HUES48 (cell line): ENCODE results near the gene SLC7A6.

Experiments used
- H3K27ac ChIP-seq: one replicate; pipeline ENCODE4 v1.7.0; 2013; ENCODE audit warnings: low read depth, low read length, inconsistent platforms
- H3K27me3 ChIP-seq: 2 replicates; pipeline ENCODE4 v1.6.1; 2013; ENCODE audit warnings: mild to moderate bottlenecking, low read length; ENCODE audit not compliant: control insufficient read depth, insufficient read depth
- H3K36me3 ChIP-seq: 2 replicates; pipeline ENCODE4 v1.6.1; 2013; ENCODE audit warnings: low read length; ENCODE audit not compliant: control insufficient read depth, insufficient read depth
- H3K4me1 ChIP-seq: 2 replicates; pipeline ENCODE4 v1.6.1; 2013; ENCODE audit warnings: mild to moderate bottlenecking, low read length; ENCODE audit not compliant: control insufficient read depth, insufficient read depth
- H3K4me3 ChIP-seq: 2 replicates; pipeline ENCODE4 v1.5.1; 2013; ENCODE audit warnings: mild to moderate bottlenecking, low read depth, low read length
- H3K9ac ChIP-seq: 2 replicates; pipeline ENCODE4 v1.6.1; 2013; ENCODE audit warnings: mild to moderate bottlenecking, low read depth, low read length, moderate library complexity
- H3K9me3 ChIP-seq: 2 replicates; pipeline ENCODE4 v1.6.1; 2013; ENCODE audit warnings: low read length; ENCODE audit not compliant: control insufficient read depth, insufficient read depth

SLC7A6 gene

DNA sequence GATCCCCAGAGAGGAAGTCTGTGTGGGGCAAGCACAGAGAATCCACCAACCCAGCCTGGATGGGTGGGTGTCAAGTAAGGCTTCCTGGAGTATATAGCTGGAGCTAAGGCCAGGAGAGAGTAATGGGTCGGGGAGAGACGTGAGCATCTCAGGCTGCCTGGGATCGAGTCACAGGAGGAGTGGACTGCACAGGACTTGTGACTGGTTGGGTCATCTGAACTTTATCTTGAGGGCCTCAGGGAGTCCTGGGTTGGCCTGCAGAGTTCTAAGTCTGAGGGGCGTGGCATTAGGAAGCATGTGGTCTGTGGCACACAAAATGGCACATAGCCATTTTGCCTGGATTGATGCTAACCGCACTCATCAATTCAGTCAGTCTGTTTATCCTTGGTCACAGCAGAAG, 17.7 kb upstream of the SLC7A6 start:
- peaks cover 12% of the 10 kb centered on the region for H3K27me3 ChIP-seq
- H3K9ac ChIP-seq = no peak overlapping the region
- H3K36me3 ChIP-seq = 0 out of 2 replicates have a peak, but pooled peaks cover 4% of the 10 kb centered on the region
- no peak overlapping the region for H3K27ac ChIP-seq
- H3K4me1 ChIP-seq = peaks cover 4% of the 10 kb centered on the region; the same call in 1 of the 2 replicates
- no peaks in the 10 kb centered on the region for H3K9me3 ChIP-seq
- no peak overlapping the region for H3K4me3 ChIP-seq

DNA sequence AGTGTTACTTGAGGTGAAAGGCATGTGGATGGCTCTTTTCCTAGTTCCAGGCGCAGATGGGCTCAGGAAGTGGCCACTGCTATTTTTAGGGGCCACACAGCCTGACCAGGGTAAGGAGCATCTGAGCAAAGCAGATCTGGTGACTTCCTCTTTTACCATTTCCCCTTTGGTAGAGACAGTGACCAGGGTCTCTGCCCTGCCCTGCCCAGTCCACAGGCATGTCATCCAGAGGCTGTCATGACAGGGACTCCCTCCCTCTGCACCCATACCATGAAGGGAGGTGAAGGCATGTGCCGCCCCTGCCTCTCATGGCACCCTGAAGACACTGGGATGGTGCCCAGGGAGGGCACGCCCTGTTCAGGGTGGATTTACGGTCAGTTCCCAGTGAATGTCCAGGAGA, 16.9 kb upstream of the SLC7A6 start:
- H3K27ac ChIP-seq = no peak overlapping the region
- H3K9ac ChIP-seq = no peak overlapping the region
- H3K27me3 ChIP-seq = peaks cover 12% of the 10 kb centered on the region

DNA sequence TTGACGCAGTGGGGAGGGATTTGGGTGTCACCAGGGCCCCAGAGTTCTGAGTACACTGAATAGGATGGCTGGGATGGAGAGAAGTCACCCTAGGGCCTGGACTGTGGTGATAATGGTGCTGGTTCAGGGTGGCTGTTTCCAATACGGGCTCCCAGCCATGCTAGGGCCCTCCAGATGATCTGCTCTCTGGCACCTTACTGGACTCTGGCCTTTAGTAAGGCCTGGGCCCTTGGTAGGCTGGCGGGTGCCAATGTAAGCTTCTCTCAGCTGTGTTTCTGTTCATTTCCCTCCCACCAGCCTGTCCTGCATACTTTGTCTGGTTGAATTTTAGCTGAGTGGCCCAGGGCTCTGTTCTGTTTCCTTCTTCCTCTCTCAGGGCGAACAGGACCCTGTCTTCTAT, 16.4 kb upstream of the SLC7A6 start:
- Histone ChIP-seq H3K27me3 (peaks cover 12% of the 10 kb centered on the region), H3K4me3 (no peak overlapping the region), H3K9me3 (no peaks in the 10 kb centered on the region), H3K27ac (no peak overlapping the region), H3K36me3 (0 out of 2 replicates have a peak, but pooled peaks cover 4% of the 10 kb centered on the region), H3K4me1 (peaks cover 4% of the 10 kb centered on the region; the same call in 1 of the 2 replicates), H3K9ac (no peak overlapping the region)

More for the DNA sequence above, 16.9 kb upstream of the SLC7A6 start:
- Histone ChIP-seq H3K4me3 (no peak overlapping the region), H3K4me1 (peaks cover 4% of the 10 kb centered on the region; the same call in 1 of the 2 replicates), H3K36me3 (0 out of 2 replicates have a peak, but pooled peaks cover 4% of the 10 kb centered on the region), H3K9me3 (no peaks in the 10 kb centered on the region)

- peaks cover 4% of the 10 kb centered on the region; the same call in 1 of the 2 replicates for H3K4me1 ChIP-seq
These were observed 15.0 kb upstream of the SLC7A6 start for GRCh38 chr16:68249371-68249770.

DNA sequence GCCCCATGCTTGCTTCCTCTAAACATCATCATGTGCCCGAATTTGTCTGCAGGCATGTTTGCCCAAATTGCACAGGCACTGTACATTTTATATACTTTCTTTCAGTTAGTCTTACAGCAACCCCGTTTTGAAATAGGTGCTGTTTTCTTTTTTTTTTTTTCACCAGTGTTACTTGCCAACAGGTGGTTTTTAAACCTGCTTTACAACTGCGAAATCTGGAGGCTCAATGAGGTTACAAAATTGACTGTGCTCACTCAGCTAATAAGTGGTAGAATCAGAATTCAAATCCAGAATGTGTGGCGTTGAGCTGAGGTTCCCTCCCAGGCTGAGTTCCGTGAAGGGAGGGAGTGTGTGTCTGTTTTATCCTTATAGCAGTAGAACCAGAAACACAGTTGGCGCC, 13.4 kb upstream of the SLC7A6 start:
- no peaks in the 10 kb centered on the region for H3K9me3 ChIP-seq
- 0 out of 2 replicates have a peak, but pooled peaks cover under 1% of the 10 kb centered on the region for H3K27me3 ChIP-seq
- H3K27ac ChIP-seq = no peak overlapping the region
- H3K9ac ChIP-seq = no peak overlapping the region
- H3K36me3 ChIP-seq = peaks cover 4% of the 10 kb centered on the region; the same call in 1 of the 2 replicates
- peaks cover under 1% of the 10 kb centered on the region; the same call in 1 of the 2 replicates for H3K4me1 ChIP-seq
- H3K4me3 ChIP-seq = no peak overlapping the region

More at GRCh38 chr16:68249371-68249770, 15.0 kb upstream of the SLC7A6 start:
- H3K9me3 ChIP-seq = no peaks in the 10 kb centered on the region
- 0 out of 2 replicates have a peak, but pooled peaks cover 4% of the 10 kb centered on the region for H3K36me3 ChIP-seq
- H3K4me3 ChIP-seq = no peak overlapping the region
- peaks cover 8% of the 10 kb centered on the region for H3K27me3 ChIP-seq
- no peak overlapping the region for H3K9ac ChIP-seq
- no peak overlapping the region for H3K27ac ChIP-seq

- H3K9ac ChIP-seq = no peak overlapping the region
- H3K27ac ChIP-seq = no peak overlapping the region
- no peaks in the 10 kb centered on the region for H3K4me1 ChIP-seq
- H3K9me3 ChIP-seq = no peaks in the 10 kb centered on the region
- no peak overlapping the region for H3K4me3 ChIP-seq
- H3K27me3 ChIP-seq = no peaks in the 10 kb centered on the region
- peaks cover 7% of the 10 kb centered on the region for H3K36me3 ChIP-seq
These were observed 12.5 kb upstream of the SLC7A6 start for GRCh38 chr16:68251832-68252231.

DNA sequence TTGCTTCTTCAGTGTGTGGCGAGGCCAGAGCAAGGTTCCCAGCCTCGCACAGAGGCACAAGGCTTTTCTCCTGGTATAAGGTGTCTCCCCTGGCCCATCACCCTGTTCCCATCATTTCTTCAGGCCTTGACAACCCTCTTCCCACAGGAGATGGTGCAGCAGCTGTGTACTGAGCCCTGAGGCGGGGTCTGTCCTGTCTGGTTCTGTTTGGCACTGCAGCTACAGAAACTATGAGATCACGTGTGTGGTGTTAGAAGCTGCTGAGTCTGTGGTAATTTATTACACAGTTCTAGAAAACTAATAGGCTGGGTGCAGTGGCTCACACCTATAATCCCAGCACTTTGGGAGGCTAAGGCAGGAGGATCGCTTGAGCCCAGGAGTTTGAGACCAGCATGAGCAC, 11.9 kb upstream of the SLC7A6 start:
- no peak overlapping the region for H3K9ac ChIP-seq
- H3K27ac ChIP-seq = no peak overlapping the region
- H3K36me3 ChIP-seq = peaks cover 7% of the 10 kb centered on the region
- no peaks in the 10 kb centered on the region for H3K27me3 ChIP-seq
- H3K4me3 ChIP-seq = no peak overlapping the region
- no peaks in the 10 kb centered on the region for H3K9me3 ChIP-seq
- no peaks in the 10 kb centered on the region for H3K4me1 ChIP-seq

DNA sequence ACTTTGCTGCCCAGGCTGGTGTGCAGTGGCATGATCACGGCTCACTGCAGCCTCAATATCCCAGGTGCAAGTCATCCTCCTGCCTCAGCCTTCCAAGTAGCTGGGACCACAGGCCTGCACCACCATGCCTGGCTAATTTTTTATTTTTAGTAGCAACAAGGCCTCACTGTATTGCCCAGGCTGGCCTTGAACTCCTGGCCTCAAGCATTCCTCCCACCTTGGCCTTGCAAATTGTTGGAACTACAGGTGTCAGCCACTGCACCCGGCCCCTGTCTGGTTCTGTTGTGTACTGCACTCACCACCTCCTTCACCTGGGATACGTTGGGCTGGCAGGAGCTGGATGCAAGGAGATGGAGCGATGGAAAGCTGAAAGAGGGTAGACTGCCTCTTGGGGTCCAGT, 10.6 kb upstream of the SLC7A6 start:
- Histone ChIP-seq H3K9ac (no peak overlapping the region), H3K36me3 (peaks cover 7% of the 10 kb centered on the region), H3K4me1 (no peaks in the 10 kb centered on the region), H3K9me3 (no peaks in the 10 kb centered on the region), H3K4me3 (no peak overlapping the region), H3K27me3 (no peaks in the 10 kb centered on the region), H3K27ac (no peak overlapping the region)

GRCh38 chr16:68255712-68256111, 8.6 kb upstream of the SLC7A6 start:
- H3K9ac ChIP-seq = no peak overlapping the region
- H3K27me3 ChIP-seq = no peaks in the 10 kb centered on the region
- H3K9me3 ChIP-seq = no peaks in the 10 kb centered on the region
- H3K4me3 ChIP-seq = no peak overlapping the region
- H3K36me3 ChIP-seq = peaks cover 10% of the 10 kb centered on the region
- H3K27ac ChIP-seq = no peak overlapping the region
- H3K4me1 ChIP-seq = no peaks in the 10 kb centered on the region

DNA sequence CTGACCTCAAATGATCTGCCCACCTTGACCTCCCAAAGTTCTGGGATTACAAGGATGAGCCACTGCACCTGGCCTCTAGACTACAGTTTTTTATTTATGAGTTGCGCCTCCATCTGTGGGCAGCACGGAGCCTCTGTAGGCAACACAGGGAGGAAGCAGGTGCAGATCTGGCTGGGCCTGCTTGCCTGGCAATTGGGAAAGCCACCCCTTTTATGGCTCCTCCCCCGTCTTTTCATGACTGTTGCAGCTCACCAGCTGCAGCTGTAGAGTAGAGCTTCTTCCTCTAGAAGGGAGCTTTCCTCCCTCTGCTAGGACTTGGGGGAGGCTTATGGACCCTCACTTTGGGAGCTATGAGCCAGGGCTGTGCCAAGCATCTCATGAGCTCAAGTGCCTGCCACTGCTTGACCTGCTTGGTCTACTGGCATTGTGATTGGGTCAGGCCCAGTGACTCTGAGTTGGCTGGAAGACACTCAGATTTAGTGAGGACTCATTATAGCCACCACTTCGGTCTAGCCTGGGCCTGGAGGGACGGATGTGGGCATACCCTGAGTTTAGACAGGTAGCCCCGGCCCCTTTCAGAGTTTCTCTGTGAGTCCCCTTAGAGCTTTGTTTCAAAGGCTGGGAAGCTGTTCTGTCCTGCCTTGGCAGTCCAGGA, 6.9 kb upstream of the SLC7A6 start:
- Histone ChIP-seq H3K9ac (no peak overlapping the region), H3K27ac (no peak overlapping the region), H3K4me3 (no peak overlapping the region), H3K4me1 (no peaks in the 10 kb centered on the region), H3K36me3 (peaks cover 10% of the 10 kb centered on the region), H3K9me3 (no peaks in the 10 kb centered on the region), H3K27me3 (no peaks in the 10 kb centered on the region)

GRCh38 chr16:68257906-68258800, 6.2 kb upstream of the SLC7A6 start:
- H3K4me3 ChIP-seq = no peak overlapping the region
- H3K4me1 ChIP-seq = no peaks in the 10 kb centered on the region
- H3K27me3 ChIP-seq = peaks cover 1% of the 10 kb centered on the region; the same call in 1 of the 2 replicates
- H3K9ac ChIP-seq = no peak overlapping the region
- H3K27ac ChIP-seq = no peak overlapping the region
- peaks cover 10% of the 10 kb centered on the region for H3K36me3 ChIP-seq
- H3K9me3 ChIP-seq = no peaks in the 10 kb centered on the region
